Right cardiac atrium (tissue), 5 donors: ENCODE measurements around the gene TEPSIN. TPM values are rescaled to one million over a fixed set of nuclear protein-coding genes. Genes with fewer than 3 reads are reported as not detected.

Source experiments
- ATAC-seq, 2 donors: fragments of 200-7000 bp; cut with Tn5 transposase; one replicate each; pipeline versions ENCODE4 v1.8.0 to v1.9.1; 2020; ENCODE audit warnings: moderate library complexity in 2 of 2, mild to moderate bottlenecking in 1 of 2
- DNase-seq, 3 donors: peaks; one replicate each; pipeline ENCODE4 v3.0.0-alpha.2; 2020
- H3K27ac ChIP-seq: one replicate; pipeline ENCODE4 v1.5.1; 2013; ENCODE audit warnings: mild to moderate bottlenecking, low read length, control low read depth, moderate library complexity
- H3K27me3 ChIP-seq: one replicate; pipeline ENCODE4 v1.6.1; 2013; ENCODE audit not compliant: control insufficient read depth, insufficient read depth
- H3K4me1 ChIP-seq: one replicate; pipeline ENCODE4 v1.6.1; 2013; ENCODE audit warnings: low read length; ENCODE audit not compliant: control insufficient read depth, insufficient read depth
- H3K4me3 ChIP-seq: one replicate; pipeline ENCODE4 v1.5.1; 2013; ENCODE audit warnings: low read length, control low read depth
- H3K9me3 ChIP-seq: one replicate; pipeline ENCODE4 v1.6.1; 2013; ENCODE audit warnings: low read length; ENCODE audit not compliant: control insufficient read depth
- WGBS: extraction: QIAGEN DNeasy Blood & Tissue Kit; methylation state at CpG from one replicate; pipeline ENCODE4 v1.1.7; 2013; 5-methylcytosine and 5-hydroxymethylcytosine counted together
- intact Hi-C, 4 donors: fragments of 100-400 bp; cut with DNase I; formaldehyde crosslinking; loops; one replicate each; pipeline versions ENCODE4 v1.11.0 to v1.14.0; 2022 to 2023
- long read RNA-seq, 4 donors: library from polyadenylated mRNA; unstranded; transcript quantifications; one replicate each; pipeline ENCODE4 v2.0.0, GENCODE V29; 2020 to 2021
- polyA plus RNA-seq: library from polyadenylated mRNA; stranded (reverse); fragments of 200-250 nt; gene quantifications from one replicate; pipeline ENCODE4 v1.2.3, GENCODE V29; 2013
- total RNA-seq, 4 donors: library from RNA; stranded (reverse); fragmentation: NEBNext Ultra II Directional; extraction: Animal tissue kit (Norgen Biotek cat#: 25700); gene quantifications; one replicate each; pipeline ENCODE4 v1.2.1, GENCODE V29; 2021
- donor health status: healthy with polysubstance abuse.
- donor health status: DM: no; HTN: yes; CAD: no.
- donor health status: DM: no; HTN: no; CAD: no.
- donor health status: DM: no; HTN: yes; CAD: no; lungs with severe emphysema.
- donor health status: DM: yes; HTN: yes; CAD: no.

Gene TEPSIN
- total RNA-seq, result 10 to 100 TPM; 12.5 to 17.7 (median 14.2) TPM
- polyA plus RNA-seq, result 12.6 TPM
- long read RNA-seq, donor 1, partial matches to known transcripts, result 1 of 8 reads
- long read RNA-seq, donor 1, other reads (novel, unspliced or antisense), result 6 of 8 reads
- long read RNA-seq, donor 2, partial matches to known transcripts, result 1 of 7 reads
- long read RNA-seq, donor 2, other reads (novel, unspliced or antisense), result 3 of 7 reads
- long read RNA-seq, donor 3, partial matches to known transcripts, result 0 of 5 reads
- long read RNA-seq, donor 3, other reads (novel, unspliced or antisense), result 5 of 5 reads
- long read RNA-seq, donor 4, partial matches to known transcripts, result 3 of 11 reads
- long read RNA-seq, donor 4, other reads (novel, unspliced or antisense), result 8 of 11 reads

- peak within 1 kb of the TSS; percentile 79 for H3K4me3 ChIP-seq
- H3K27me3 ChIP-seq, result no peaks in the 10 kb centered on the region
- peak within 1 kb of the TSS; percentile 22 for H3K27ac ChIP-seq
- DNase-seq (peak; percentile 96 to 98 (median 98)), ATAC-seq (peak; percentile 97 to 98)
- intact Hi-C loops, result no loop called here
- under 1% methylated on average over 100 of the region's 100 CpGs for WGBS
- peaks cover 8% of the 10 kb centered on the region for H3K4me1 ChIP-seq
- H3K9me3 ChIP-seq, result no peaks in the 10 kb centered on the region
Observed at GRCh38 chr17:81238815-81239713, at the start of gene TEPSIN, which contains the start of gene NDUFAF8. TSS of gene TEPSIN (minus strand) at chr17:81239055. CDS start at chr17:81239033, 22 bp downstream. TSS of gene NDUFAF8 (plus strand) at chr17:81239318. CDS start at chr17:81239364, 46 bp downstream.

GRCh38 chr17:81287741-81288430, 49.0 kb upstream of the TEPSIN start:
- DNase-seq (peak in 2 of 3 donors; percentile 49), ATAC-seq (no peak)
- H3K27me3 ChIP-seq, result no peaks in the 10 kb centered on the region
- WGBS, result 67% methylated on average over 16 of the region's 16 CpGs
- no peak overlapping the region for H3K4me3 ChIP-seq
- no peaks in the 10 kb centered on the region for H3K4me1 ChIP-seq
- H3K27ac ChIP-seq, result no peak overlapping the region
- no peaks in the 10 kb centered on the region for H3K9me3 ChIP-seq
- intact Hi-C loops, result no loop called here

- DNase-seq (peak in 2 of 3 donors; percentile 37 to 64), ATAC-seq (no peak)
- Histone ChIP-seq H3K4me3 (no peak overlapping the region), H3K9me3 (no peaks in the 10 kb centered on the region), H3K27me3 (no peaks in the 10 kb centered on the region), H3K4me1 (no peaks in the 10 kb centered on the region), H3K27ac (no peak overlapping the region)
- WGBS, result 94% methylated on average over 21 of the region's 21 CpGs
- intact Hi-C loops, result no loop called here
Observed at GRCh38 chr17:81287152-81287551, 48.3 kb upstream of the TEPSIN start.

GRCh38 chr17:81286491-81287145, 47.8 kb upstream of the TEPSIN start:
- ATAC-seq (no peak), DNase-seq (peak in 2 of 3 donors; percentile 45 to 62)
- Histone ChIP-seq H3K27ac (peak overlapping the region; percentile 71), H3K4me1 (no peaks in the 10 kb centered on the region), H3K9me3 (no peaks in the 10 kb centered on the region), H3K27me3 (no peaks in the 10 kb centered on the region), H3K4me3 (no peak overlapping the region)
- WGBS, result 83% methylated on average over 23 of the region's 23 CpGs
- intact Hi-C loops, result no loop called here

GRCh38 chr17:81285894-81286293, 47.0 kb upstream of the TEPSIN start:
- no peaks in the 10 kb centered on the region for H3K4me1 ChIP-seq
- WGBS, result 50% methylated on average over 12 of the region's 12 CpGs
- DNase-seq, result peak in 1 of 3 donors; percentile 44
- H3K27ac ChIP-seq, result peak overlapping the region; percentile 71
- intact Hi-C loops, result no loop called here
- H3K27me3 ChIP-seq, result no peaks in the 10 kb centered on the region
- no peaks in the 10 kb centered on the region for H3K9me3 ChIP-seq
- H3K4me3 ChIP-seq, result no peak overlapping the region
- ATAC-seq, result peak; percentile 3 to 43

GRCh38 chr17:81285179-81285878, 46.5 kb upstream of the TEPSIN start:
- peak; percentile 87 to 94 (median 93) for DNase-seq
- no peaks in the 10 kb centered on the region for H3K4me1 ChIP-seq
- no peaks in the 10 kb centered on the region for H3K9me3 ChIP-seq
- H3K4me3 ChIP-seq, result peak overlapping the region; percentile 29
- H3K27me3 ChIP-seq, result no peaks in the 10 kb centered on the region
- peak; percentile 85 to 93 for ATAC-seq
- WGBS, result 25% methylated on average over 37 of the region's 37 CpGs
- H3K27ac ChIP-seq, result peak overlapping the region; percentile 71
- intact Hi-C loops, result no loop called here

- 96% methylated on average over 16 of the region's 16 CpGs for WGBS
- H3K27me3 ChIP-seq, result no peaks in the 10 kb centered on the region
- intact Hi-C loops, result no loop called here
- H3K9me3 ChIP-seq, result no peaks in the 10 kb centered on the region
- H3K4me1 ChIP-seq, result no peaks in the 10 kb centered on the region
- H3K4me3 ChIP-seq, result no peak overlapping the region
- peak in 2 of 3 donors; percentile 37 to 41 for DNase-seq
- H3K27ac ChIP-seq, result no peak overlapping the region
- no peak for ATAC-seq
Observed at GRCh38 chr17:81282876-81283275, 44.0 kb upstream of the TEPSIN start.

- Histone ChIP-seq H3K4me1 (no peaks in the 10 kb centered on the region), H3K9me3 (no peaks in the 10 kb centered on the region), H3K27ac (no peak overlapping the region), H3K27me3 (no peaks in the 10 kb centered on the region), H3K4me3 (no peak overlapping the region)
- WGBS, result 93% methylated on average over 33 of the region's 33 CpGs
- intact Hi-C loops, result no loop called here
- peak in 2 of 3 donors; percentile 48 to 50 for DNase-seq
- no peak for ATAC-seq
Observed at GRCh38 chr17:81282141-81282540, 43.3 kb upstream of the TEPSIN start.

- Histone ChIP-seq H3K9me3 (no peaks in the 10 kb centered on the region), H3K27me3 (no peaks in the 10 kb centered on the region), H3K4me3 (no peak overlapping the region), H3K4me1 (peaks cover 4% of the 10 kb centered on the region), H3K27ac (no peak overlapping the region)
- 96% methylated on average over 24 of the region's 24 CpGs for WGBS
- no peak for ATAC-seq
- peak in 2 of 3 donors; percentile 25 to 41 for DNase-seq
- intact Hi-C loops, result no loop called here
Observed at GRCh38 chr17:81280571-81280970, 41.7 kb upstream of the TEPSIN start.
